ENCODE measurements around the gene GALNT9. TPM values are rescaled to one million over a fixed set of nuclear protein-coding genes. Genes with fewer than 3 reads are reported as not detected.
"Not testable (repeated sequence)": the region's sequence is repeated elsewhere in the genome, so short reads cannot be mapped to it uniquely, and the experiment has no call there.

The GALNT9 gene
- total and polyA plus RNA-seq, 4 experiments from 2014 or later = 0.61 TPM; not detected in 3

DNA sequence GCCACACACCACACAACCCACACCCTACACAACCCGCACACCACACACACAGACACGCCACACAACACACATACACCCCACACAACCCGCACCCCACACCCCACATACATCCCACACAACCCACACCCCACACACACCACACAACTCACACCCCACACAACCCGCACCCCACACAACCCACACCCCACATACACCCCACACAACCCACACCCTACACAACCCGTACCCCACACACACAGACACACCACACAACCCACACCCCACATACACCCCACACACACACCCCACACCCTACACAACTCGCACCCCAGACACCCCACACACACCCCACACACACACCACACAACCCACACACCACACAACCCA lies 106.6 kb downstream of the GALNT9 start:
- Mint-ChIP-seq H3K4me1 (peaks cover 7 to 15% (median 8%) of the 10 kb centered on the region in 4 donors), H3K9me3 (no peaks in the 10 kb centered on the region), H3K27ac (peak overlapping the region in 3 of 7 donors; percentile 46 to 89 (median 66)), H3K27me3 (peaks cover 3 to 6% of the 10 kb centered on the region in 2 donors), H3K36me3 (no peaks in the 10 kb centered on the region), H3K4me3 (peak overlapping the region in 7 of 8 donors; percentile 31 to 79 (median 66))
- ChIA-PET CTCF (ENCODE audit: partially characterized antibody) (interaction anchor here (1.4 to 2.3 kb wide), 3 partner anchors 60 to 69 kb away, joined by 3 to 12 read pairs (median 3); no protein-coding TSS in a partner anchor), POLR2A (ENCODE audit: partially characterized antibody) (interaction anchor here (1.1 kb wide), 1 partner anchor 32 kb away, joined by 3 read pairs; no protein-coding TSS in a partner anchor)
- Histone ChIP-seq H3K9me3 (ENCODE audit: control insufficient read depth in 1 of 2, low read length in 2 of 2) (no peaks in the 10 kb centered on the region), H3K36me3 (ENCODE audit: insufficient read depth, low read length) (no peaks in the 10 kb centered on the region), H3K4me3 (ENCODE audit: low read length in 2 of 2) (peak overlapping the region in 1 of 2 donors; percentile 35), H3K27ac (ENCODE audit: low read depth, low read length) (no peak overlapping the region), H3K27me3 (ENCODE audit: insufficient read depth, low read length) (no peaks in the 10 kb centered on the region), H3K4me1 (ENCODE audit: insufficient read depth, low read length) (peaks cover 14% of the 10 kb centered on the region)
- intact Hi-C loops (cut with micrococcal nuclease) = no loop called here
- DNase-seq = no peak

DNA sequence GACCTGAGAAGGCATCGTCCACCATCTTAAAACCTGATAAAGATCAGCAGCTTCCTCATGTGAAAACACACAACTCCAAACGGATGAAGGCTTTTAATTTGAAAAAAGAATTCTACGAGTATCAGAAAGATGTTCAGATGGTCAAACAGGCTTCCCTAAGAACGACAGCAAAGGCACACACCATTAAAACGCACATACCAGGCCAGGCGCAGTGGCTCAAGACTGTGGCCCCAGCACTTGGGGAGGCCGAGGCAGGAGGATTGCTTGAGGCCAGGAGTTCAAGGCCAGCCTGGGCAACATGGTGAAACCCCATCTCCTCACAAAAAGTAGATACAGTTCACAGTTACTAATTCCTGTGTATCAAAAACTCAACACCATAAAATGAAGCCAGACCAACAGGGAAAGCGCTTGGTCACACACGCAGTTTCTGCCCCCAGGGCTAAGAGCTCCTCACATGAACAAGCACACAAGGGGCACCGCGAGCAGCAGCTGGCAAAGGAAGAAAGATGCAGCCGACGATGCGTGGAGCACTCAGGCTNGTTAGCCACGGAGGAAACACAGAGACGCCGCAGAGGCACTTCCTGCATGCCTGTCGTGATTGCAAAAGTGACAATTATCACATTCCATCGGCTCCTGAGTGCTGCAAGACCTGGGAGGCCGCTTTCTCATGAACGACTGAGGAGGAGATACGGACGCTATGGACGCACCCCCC lies 107.1 kb downstream of the GALNT9 start:
- Mint-ChIP-seq H3K4me1 (peaks cover 7 to 15% (median 8%) of the 10 kb centered on the region in 4 donors), H3K9me3 (no peaks in the 10 kb centered on the region), H3K27ac (peak overlapping the region in 5 of 7 donors; percentile 46 to 89 (median 66)), H3K4me3 (peak overlapping the region; percentile 31 to 79 (median 65)), H3K36me3 (no peaks in the 10 kb centered on the region), H3K27me3 (peaks cover 3 to 6% of the 10 kb centered on the region in 2 donors)
- no peaks in the 10 kb centered on the region for H3K9me3 ChIP-seq (ENCODE audit: control insufficient read depth in 1 of 2, low read length in 2 of 2)
- DNase-seq = peak; percentile 40 to 57 (median 52)
- peaks cover 14% of the 10 kb centered on the region for H3K4me1 ChIP-seq (ENCODE audit: insufficient read depth, low read length)
- POLR2A ChIA-PET (ENCODE audit: partially characterized antibody) = interaction anchor here (0.6 to 1.1 kb wide), 2 partner anchors 31 to 68 kb away, joined by 3 read pairs; no protein-coding TSS in a partner anchor
- H3K4me3 ChIP-seq (ENCODE audit: low read length in 2 of 2) = peak overlapping the region in 1 of 2 donors; percentile 35
- H3K27ac ChIP-seq (ENCODE audit: low read depth, low read length) = no peak overlapping the region
- H3K36me3 ChIP-seq (ENCODE audit: insufficient read depth, low read length) = no peaks in the 10 kb centered on the region
- H3K27me3 ChIP-seq (ENCODE audit: insufficient read depth, low read length) = no peaks in the 10 kb centered on the region
- CTCF ChIA-PET (ENCODE audit: partially characterized antibody) = interaction anchor here (1.4 to 2.3 kb wide), 3 partner anchors 59 to 68 kb away, joined by 3 to 12 read pairs (median 3); no protein-coding TSS in a partner anchor
- intact Hi-C loops (cut with micrococcal nuclease) = no loop called here

DNA sequence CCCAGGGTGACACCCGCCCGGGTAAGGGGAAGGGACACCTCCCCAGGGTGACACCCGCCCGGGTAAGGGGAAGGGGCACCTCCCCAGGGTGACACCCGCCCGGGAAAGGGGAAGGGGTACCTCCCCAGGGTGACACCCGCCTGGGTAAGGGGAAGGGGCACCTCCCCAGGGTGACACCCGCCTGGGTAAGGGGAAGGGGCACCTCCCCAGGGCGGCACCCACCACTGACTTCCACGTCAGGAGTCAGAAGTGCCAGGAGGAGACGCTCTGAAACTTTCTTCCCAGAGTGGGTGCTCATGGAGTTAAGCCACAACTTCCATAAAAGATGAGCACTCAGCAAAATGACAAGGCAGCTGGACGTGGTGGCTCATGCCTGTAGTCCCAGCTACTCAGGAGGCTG lies 109.6 kb downstream of the GALNT9 start:
- H3K4me1 Mint-ChIP-seq = peaks cover 7 to 15% (median 11%) of the 10 kb centered on the region in 4 donors
- DNase-seq; H3K4me3 ChIP-seq (ENCODE audit: low read length in 2 of 2); H3K36me3 ChIP-seq (ENCODE audit: insufficient read depth, low read length); H3K27ac ChIP-seq (ENCODE audit: low read depth, low read length); H3K27ac Mint-ChIP-seq; H3K4me3 Mint-ChIP-seq; H3K27me3 Mint-ChIP-seq; POLR2A ChIA-PET (ENCODE audit: partially characterized antibody); H3K27me3 ChIP-seq (ENCODE audit: insufficient read depth, low read length); H3K9me3 Mint-ChIP-seq; H3K9me3 ChIP-seq (ENCODE audit: control insufficient read depth in 1 of 2, low read length in 2 of 2); H3K36me3 Mint-ChIP-seq: not testable (repeated sequence)
- intact Hi-C loops (cut with micrococcal nuclease) = loop anchor here (1.0 to 2.0 kb wide), 3 partner anchors 30 to 65 kb away; no protein-coding TSS in a partner anchor
- CTCF ChIA-PET (ENCODE audit: partially characterized antibody) = interaction anchor here (0.7 to 2.9 kb wide), 5 partner anchors 28 to 66 kb away, joined by 3 to 25 read pairs (median 9); no protein-coding TSS in a partner anchor
- peaks cover 14% of the 10 kb centered on the region for H3K4me1 ChIP-seq (ENCODE audit: insufficient read depth, low read length)

DNA sequence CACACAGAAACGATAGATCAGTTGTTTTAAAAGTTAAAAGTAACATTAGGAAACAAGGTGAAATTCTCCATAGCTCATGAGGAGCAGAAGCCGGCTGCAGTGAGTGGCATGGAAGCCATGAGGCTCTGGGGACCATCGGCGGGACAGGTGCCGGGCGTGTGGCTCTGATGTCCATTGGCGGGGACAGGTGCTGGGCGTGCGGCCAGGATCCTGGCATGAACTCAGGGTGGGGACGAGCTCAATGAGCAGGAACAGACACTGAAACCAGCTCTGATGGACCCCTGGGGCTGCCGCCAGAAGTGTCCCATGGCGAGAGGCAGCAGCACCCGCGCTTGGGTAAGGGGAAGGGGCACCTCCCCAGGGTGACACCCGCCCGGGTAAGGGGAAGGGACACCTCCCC lies 110.1 kb downstream of the GALNT9 start:
- H3K4me3 Mint-ChIP-seq = no peak overlapping the region
- intact Hi-C loops (cut with micrococcal nuclease) = loop anchor here (1.0 to 2.0 kb wide), 3 partner anchors 30 to 65 kb away; no protein-coding TSS in a partner anchor
- H3K27ac Mint-ChIP-seq = no peak overlapping the region
- ChIA-PET CTCF (ENCODE audit: partially characterized antibody) (interaction anchor here (0.7 to 2.9 kb wide), 7 partner anchors 13 to 66 kb away, joined by 3 to 25 read pairs (median 4); no protein-coding TSS in a partner anchor), POLR2A (ENCODE audit: partially characterized antibody) (interaction anchor here (0.6 to 1.4 kb wide), 3 partner anchors 29 to 75 kb away, joined by 4 read pairs; partner anchors contain the start of genes DDX51 and NOC4L)
- no peak overlapping the region for H3K4me3 ChIP-seq (ENCODE audit: low read length in 2 of 2)
- peaks cover 7 to 16% (median 12%) of the 10 kb centered on the region in 4 donors for H3K4me1 Mint-ChIP-seq
- H3K36me3 Mint-ChIP-seq = no peaks in the 10 kb centered on the region
- no peaks in the 10 kb centered on the region for H3K9me3 ChIP-seq (ENCODE audit: control insufficient read depth in 1 of 2, low read length in 2 of 2)
- no peak for DNase-seq
- no peak overlapping the region for H3K27ac ChIP-seq (ENCODE audit: low read depth, low read length)
- peaks cover 14% of the 10 kb centered on the region for H3K4me1 ChIP-seq (ENCODE audit: insufficient read depth, low read length)
- no peaks in the 10 kb centered on the region for H3K27me3 ChIP-seq (ENCODE audit: insufficient read depth, low read length)
- H3K36me3 ChIP-seq (ENCODE audit: insufficient read depth, low read length) = no peaks in the 10 kb centered on the region
- H3K27me3 Mint-ChIP-seq = peaks cover 5 to 9% of the 10 kb centered on the region in 2 donors
- peaks cover 0 to 1% (median 0%) of the 10 kb centered on the region in 8 donors for H3K9me3 Mint-ChIP-seq

DNA sequence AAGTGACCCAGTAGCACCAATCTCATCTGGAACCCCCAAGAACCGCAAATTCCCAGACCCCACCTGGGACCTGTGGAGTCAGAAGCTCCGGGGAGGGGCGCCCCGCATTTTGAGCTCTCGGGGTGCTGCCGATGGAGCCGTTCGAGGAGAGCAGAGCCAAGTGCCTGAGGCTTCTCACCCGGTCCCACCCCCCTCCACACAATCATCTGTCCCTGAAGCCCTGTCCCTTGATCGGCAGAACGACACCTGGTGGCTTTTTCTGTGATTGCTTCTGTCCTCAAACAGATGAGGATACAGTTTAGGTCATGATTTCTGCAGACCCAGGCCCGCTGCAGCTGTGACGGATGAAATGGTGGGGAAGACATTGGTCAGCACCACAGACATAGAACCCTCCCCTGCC lies 110.5 kb downstream of the GALNT9 start:
- H3K4me3 Mint-ChIP-seq = no peak overlapping the region
- intact Hi-C loops (cut with micrococcal nuclease) = loop anchor here (1.0 to 2.0 kb wide), 3 partner anchors 30 to 65 kb away; no protein-coding TSS in a partner anchor
- peak overlapping the region in 1 of 7 donors; percentile 35 for H3K27ac Mint-ChIP-seq
- peaks cover 7 to 16% (median 12%) of the 10 kb centered on the region in 4 donors for H3K4me1 Mint-ChIP-seq
- Histone ChIP-seq H3K27ac (ENCODE audit: low read depth, low read length) (no peak overlapping the region), H3K4me3 (ENCODE audit: low read length in 2 of 2) (no peak overlapping the region), H3K36me3 (ENCODE audit: insufficient read depth, low read length) (no peaks in the 10 kb centered on the region), H3K27me3 (ENCODE audit: insufficient read depth, low read length) (no peaks in the 10 kb centered on the region), H3K4me1 (ENCODE audit: insufficient read depth, low read length) (peaks cover 14% of the 10 kb centered on the region), H3K9me3 (ENCODE audit: control insufficient read depth in 1 of 2, low read length in 2 of 2) (no peaks in the 10 kb centered on the region)
- POLR2A ChIA-PET (ENCODE audit: partially characterized antibody) = interaction anchor here (0.6 to 1.4 kb wide), 3 partner anchors 29 to 75 kb away, joined by 4 read pairs; partner anchors contain the start of genes DDX51 and NOC4L
- H3K9me3 Mint-ChIP-seq = peaks cover 0 to 1% (median 0%) of the 10 kb centered on the region in 8 donors
- H3K36me3 Mint-ChIP-seq = no peaks in the 10 kb centered on the region
- H3K27me3 Mint-ChIP-seq = peaks cover 5 to 9% of the 10 kb centered on the region in 2 donors
- CTCF ChIA-PET (ENCODE audit: partially characterized antibody) = interaction anchor here (0.7 to 2.9 kb wide), 7 partner anchors 12 to 66 kb away, joined by 3 to 25 read pairs (median 4); no protein-coding TSS in a partner anchor
- DNase-seq = peak; percentile 47 to 57 (median 53)

DNA sequence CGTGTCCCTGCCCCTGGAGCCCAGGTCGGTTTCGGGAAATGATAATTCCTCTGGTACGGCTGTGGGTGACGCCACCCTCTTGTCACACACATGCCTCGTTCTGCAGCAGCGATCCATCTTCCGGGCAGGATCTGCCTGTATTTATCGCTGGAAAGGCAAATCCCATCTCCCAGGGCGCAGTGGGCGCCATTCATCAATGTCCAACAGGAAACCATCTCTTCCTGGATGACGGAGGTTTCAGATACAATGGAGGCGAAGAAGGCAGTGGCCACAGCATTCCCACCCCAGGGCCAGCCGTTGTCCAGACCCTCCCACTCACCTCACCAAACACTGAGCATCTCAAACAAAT lies 110.9 kb downstream of the GALNT9 start:
- intact Hi-C loops (cut with micrococcal nuclease) = loop anchor here (2.0 kb wide), 1 partner anchor 56 kb away; no protein-coding TSS in a partner anchor
- Mint-ChIP-seq H3K36me3 (no peaks in the 10 kb centered on the region), H3K4me1 (peaks cover 7 to 16% (median 12%) of the 10 kb centered on the region in 4 donors), H3K27ac (no peak overlapping the region), H3K4me3 (no peak overlapping the region), H3K27me3 (peaks cover 5 to 9% of the 10 kb centered on the region in 2 donors), H3K9me3 (peaks cover 0 to 1% (median 0%) of the 10 kb centered on the region in 8 donors)
- H3K27me3 ChIP-seq (ENCODE audit: insufficient read depth, low read length) = no peaks in the 10 kb centered on the region
- H3K4me1 ChIP-seq (ENCODE audit: insufficient read depth, low read length) = peaks cover 14% of the 10 kb centered on the region
- DNase-seq = no peak
- POLR2A ChIA-PET (ENCODE audit: partially characterized antibody) = interaction anchor here (1.1 to 1.4 kb wide), 2 partner anchors 28 to 40 kb away, joined by 4 read pairs; no protein-coding TSS in a partner anchor
- CTCF ChIA-PET (ENCODE audit: partially characterized antibody) = interaction anchor here (1.0 to 2.9 kb wide), 5 partner anchors 12 to 65 kb away, joined by 3 to 25 read pairs (median 9); no protein-coding TSS in a partner anchor
- no peaks in the 10 kb centered on the region for H3K9me3 ChIP-seq (ENCODE audit: control insufficient read depth in 1 of 2, low read length in 2 of 2)
- no peaks in the 10 kb centered on the region for H3K36me3 ChIP-seq (ENCODE audit: insufficient read depth, low read length)
- H3K27ac ChIP-seq (ENCODE audit: low read depth, low read length) = no peak overlapping the region
- H3K4me3 ChIP-seq (ENCODE audit: low read length in 2 of 2) = no peak overlapping the region

Measured in CD4-positive, alpha-beta memory T cell (primary cell).